HL-60 (cell line): Measurements from ENCODE around the gene PCGF6.

ENCODE experiments used
- CTCF ChIP-seq: IDR thresholded peaks from one replicate; pipeline ENCODE4 v1.5.1; 2011; ENCODE audit warnings: low read length, control low read depth, inconsistent platforms; ENCODE audit not compliant: insufficient read depth
- GABPA ChIP-seq: IDR thresholded peaks from 2 replicates; pipeline ENCODE4 v1.6.1; 2012; ENCODE audit warnings: low read depth
- POLR2AphosphoS5 ChIP-seq: IDR thresholded peaks from 2 replicates; pipeline ENCODE4 v1.6.1; 2012; ENCODE audit warnings: low read depth
- SPI1 ChIP-seq: IDR thresholded peaks from 2 replicates; pipeline ENCODE4 v1.6.1; 2012; ENCODE audit warnings: low read depth, mild to moderate bottlenecking, borderline replicate concordance

DNA sequence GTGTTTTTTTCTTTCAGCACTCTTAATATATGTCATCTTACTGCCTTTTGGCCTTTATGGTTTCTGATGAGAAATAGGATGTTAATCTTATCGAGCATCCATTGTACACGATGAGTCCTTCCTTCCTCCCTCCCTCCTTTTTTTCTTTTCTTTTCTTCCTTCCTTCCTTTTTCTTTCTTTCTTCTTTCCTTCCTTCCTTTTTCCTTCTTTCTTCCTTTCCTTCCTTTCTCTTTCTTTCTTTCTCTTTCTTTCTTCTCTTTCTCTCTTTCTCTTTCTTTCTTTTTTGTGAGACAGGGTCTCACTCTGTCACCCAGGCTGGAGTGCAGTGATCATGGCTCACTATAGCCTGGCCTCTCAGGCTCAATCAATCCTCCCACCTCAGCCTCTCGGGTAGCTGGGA, 96.8 kb downstream of the PCGF6 start:
- TF ChIP-seq GABPA: no peak
- TF ChIP-seq POLR2AphosphoS5: no peak
- TF ChIP-seq CTCF: no peak
- TF ChIP-seq SPI1: no peak
